Liver (tissue), 2 donors: ENCODE data around the gene MKNK2.

Experiments used
- CTCF ChIP-seq: fragments of 150-350 bp; IDR thresholded peaks from 2 replicates; pipeline ENCODE4 v1.5.1; 2017; ENCODE audit warnings: improper control_type of control experiment, low read depth, low read length; ENCODE audit not compliant: missing input control
- YY1 ChIP-seq: IDR thresholded peaks from 2 replicates; pipeline ENCODE4 v1.6.1; 2016; ENCODE audit warnings: antibody characterized with exemption, mild to moderate bottlenecking
- ZBTB33 ChIP-seq: IDR thresholded peaks from 2 replicates; pipeline ENCODE4 v1.6.1; 2016; ENCODE audit warnings: antibody characterized with exemption
- donor health status: healthy.

GRCh38 chr19:2100719-2101061 is 49.6 kb upstream of the MKNK2 start:
- TF ChIP-seq CTCF: no peak
- TF ChIP-seq ZBTB33: no peak
- no peak for TF ChIP-seq YY1
